ENCODE measurements around the gene CD2AP.

The CD2AP gene

DNA sequence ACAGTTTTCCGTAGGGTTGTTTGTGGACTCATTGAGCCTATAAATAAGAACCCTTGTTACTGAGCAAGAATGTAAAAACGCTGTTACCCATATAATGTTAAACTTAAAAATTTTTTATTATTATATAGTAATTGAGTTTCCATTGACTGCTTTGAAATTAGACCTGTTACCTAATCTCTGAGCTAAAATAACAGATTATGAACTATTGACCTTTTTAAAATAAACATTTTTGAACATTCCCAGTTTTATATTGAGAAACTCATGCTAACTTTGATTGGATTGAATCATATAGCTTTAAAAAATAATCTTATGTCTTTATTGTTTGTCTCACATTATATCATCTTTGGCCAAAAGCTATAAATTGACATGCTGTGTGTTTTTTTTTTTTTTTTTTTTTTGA, 95.5 kb downstream of the CD2AP start:
- DNase-seq, result no peak

DNA sequence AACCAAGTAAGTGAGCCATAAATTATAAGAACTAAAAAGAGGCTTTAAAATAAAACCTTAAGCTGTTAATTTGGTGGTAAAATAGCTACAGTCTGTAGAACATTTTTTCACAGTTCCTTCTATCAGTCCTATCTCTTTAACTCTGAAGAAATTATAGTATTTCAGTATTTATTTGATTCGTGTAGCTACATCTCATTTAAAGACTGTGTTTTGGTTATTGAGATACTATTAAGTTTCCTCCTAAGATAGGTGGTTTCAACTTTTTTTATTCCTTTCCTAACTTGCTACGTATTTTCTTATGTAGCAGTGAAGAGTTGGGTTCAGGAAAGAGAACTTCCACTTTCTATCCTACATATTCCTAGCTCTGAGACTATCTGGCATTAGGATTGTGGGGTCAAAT, 97.2 kb downstream of the CD2AP start:
- no peak for DNase-seq

DNA sequence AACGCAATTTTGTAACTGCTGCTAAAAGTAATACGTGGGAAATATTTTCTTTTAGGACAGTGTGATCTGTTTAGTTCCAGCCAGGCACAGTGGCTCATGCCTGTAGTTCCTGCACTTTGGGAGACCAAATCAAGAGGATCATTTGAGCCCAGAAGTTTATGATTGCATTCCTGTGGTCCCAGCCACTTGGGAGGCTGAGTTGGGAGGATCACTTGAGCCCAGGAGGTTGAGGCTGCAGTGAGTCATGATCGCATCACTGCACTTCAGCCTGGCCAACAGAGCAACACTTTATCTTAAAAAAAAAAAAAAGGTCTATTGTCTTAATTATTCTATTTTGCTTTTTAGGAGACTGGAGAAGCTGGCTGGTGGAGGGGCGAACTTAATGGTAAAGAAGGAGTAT, 101.5 kb downstream of the CD2AP start:
- no peak for DNase-seq

DNA sequence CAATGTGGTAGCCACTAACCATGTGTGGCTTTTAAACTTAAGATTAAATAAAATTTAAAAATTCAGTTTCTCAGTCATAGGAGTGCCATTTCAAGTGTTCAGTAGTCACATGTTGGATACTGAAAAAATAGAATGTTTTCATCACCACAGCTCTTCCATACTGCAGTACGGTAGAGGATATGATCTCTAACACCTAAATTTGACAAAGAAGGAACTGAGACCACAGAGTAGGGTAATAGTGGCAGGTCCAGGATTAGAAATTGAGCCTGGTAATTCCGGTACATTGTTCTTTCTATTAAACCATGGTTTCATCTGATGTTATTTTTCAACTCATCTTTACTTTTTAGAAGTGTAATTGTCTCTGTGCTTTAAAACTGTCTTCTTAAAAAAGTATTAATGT, 104.0 kb downstream of the CD2AP start:
- DNase-seq, result no peak

DNA sequence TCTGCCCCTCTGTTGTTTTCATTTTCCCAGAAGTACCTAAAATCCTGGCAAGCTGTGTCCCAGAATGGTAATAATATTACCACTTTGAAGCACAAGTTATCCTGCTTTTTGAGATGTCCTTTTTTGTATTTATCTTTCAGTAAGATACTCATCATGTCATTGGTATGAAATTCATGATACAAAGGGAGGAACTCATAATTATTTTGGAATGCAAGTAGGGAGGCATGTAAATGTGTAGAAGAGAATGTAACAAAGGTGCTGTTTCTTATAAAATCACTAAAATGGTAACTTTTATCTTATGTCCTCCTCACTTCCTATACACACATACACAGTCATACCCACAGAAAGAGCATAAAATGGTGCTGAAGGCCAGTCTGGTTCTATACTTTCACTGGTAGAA, 109.9 kb downstream of the CD2AP start:
- DNase-seq, result no peak

DNA sequence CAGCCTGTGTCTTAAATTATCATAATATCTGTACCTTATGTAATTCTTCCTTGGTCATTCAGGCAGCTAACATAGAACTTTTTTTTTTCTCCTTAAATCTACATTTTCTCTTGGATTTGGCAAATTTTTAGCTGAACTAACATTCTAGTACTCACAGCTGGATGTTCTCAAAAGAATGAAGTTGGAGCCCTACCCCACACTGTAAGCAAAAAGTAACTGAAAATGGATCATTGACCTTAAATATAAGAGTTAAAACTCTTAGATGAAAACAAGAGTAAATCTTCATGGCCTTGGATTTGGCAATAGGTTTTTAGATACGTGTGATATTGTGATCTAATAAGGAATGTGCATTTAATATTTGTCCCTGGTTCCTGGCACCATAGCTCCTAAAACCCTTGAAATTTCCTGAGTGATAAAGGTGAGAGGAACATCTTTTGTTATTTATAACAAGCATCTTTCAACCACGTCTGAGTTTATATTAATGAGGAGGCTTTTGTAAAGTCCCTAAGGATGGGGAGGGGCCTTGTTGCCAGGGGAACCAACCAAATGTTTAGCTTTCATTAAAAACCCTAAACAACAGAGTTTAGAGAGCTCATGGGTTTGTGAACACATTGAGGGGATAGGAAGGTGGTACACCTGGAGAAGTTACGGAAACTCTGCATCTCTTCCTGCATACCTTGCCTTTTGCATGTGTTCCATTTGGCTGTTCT, 114.7 kb downstream of the CD2AP start:
- DNase-seq, result no peak

DNA sequence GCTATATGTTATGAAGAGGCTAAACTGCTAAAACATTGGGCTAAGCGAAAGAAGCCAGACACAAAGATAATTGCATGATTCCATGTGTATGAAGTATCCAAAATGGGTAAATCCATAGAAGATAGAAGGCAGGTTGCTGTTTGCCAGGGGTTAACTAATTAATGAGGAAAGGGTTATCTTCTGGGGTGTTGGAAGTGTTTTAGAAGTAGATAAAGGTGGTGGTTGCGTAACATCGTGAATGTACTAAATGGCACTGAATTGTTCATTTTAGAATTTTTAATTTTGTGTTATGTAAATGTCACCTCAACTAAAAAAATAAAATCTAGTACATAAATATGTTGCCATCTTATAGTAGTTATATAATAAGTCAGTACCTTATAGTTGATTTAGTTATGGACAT, 116.4 kb downstream of the CD2AP start:
- no peak for DNase-seq

DNA sequence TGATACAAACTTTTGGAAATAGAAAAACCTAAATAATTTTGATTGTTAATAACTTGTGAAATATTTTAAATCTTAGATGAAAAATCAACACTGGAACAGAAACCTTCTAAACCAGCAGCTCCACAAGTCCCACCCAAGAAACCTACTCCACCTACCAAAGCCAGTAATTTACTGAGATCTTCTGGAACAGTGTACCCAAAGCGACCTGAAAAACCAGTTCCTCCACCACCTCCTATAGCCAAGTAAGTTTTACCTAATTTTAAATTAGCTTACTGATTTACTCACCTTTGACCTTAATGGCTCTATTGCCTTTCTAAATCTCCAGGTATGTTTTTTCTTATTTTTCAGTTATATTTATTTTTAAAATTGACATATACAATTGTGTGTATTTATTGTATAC, 118.2 kb downstream of the CD2AP start:
- DNase-seq, result no peak

DNA sequence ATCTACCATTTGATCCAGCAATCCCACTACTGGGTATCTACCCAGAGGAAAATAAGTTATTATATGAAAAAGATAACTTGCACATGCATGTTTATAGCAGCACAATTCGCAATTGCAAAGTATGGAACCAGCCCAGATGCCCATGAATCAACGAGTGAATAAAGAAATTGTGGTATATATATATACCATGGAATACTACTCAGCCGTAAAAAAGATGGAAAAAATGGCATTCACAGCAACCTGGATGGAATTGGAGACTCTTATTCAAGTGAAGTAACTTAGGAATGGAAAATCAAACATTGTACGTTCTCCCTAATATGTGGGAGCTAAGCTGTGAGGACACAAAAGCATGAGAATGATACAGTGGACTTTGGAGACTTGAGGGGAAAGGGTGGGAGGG, 120.8 kb downstream of the CD2AP start:
- DNase-seq, result no peak

DNA sequence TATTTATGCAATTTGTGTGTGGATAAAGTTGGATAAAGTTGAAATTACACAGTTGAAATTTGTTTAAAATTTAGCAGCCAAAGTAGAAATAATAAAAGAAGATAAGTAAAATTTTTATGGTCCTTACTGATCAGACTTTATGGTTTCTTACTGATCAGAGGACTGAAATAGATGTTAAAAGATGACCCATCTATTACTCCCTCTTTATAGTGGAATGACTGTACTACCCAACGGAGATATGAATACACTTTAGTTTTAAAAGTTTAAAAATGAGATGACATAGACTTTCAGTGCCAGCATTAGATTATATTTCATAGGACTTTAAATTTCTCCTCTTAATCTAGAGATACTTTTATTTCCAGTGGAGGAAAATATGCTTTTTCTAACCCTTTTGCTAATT, 121.9 kb downstream of the CD2AP start:
- no peak for DNase-seq

DNA sequence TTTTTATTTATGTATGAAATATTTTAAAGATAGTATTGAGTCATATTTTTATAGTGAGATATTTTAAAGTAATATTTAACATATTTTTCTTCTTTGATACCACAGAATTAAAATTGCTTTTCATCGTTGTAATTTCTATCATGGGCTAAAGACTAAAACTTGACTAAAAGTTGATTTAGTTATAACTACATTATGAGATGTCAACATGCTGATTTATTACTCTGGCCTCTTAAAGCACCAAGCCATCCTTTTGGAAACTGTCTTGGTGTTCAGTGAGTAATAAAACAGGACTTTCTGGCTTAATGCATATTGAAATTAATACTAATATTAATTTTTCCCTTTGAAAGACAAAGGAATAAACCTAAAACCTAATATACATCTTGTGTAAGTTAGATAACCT, 125.6 kb downstream of the CD2AP start:
- DNase-seq, result no peak

DNA sequence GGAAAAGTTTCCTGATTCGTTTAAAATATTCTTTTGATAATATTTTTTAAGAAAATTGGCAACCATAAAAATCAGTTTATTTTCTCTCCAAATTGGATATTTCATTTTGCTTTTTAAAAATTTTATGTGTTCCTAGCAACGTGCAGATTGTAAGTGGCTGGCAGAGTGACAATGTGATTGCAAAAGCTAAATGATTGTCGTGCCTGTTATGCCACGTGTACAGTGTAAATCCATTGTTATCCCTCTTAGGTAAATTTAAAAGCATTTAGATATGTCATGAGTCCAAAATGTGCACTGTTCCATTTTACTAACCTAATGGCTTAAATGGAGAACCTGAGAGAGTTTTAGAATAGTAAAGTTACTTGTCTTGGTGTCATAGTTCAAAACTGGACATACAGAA, 126.4 kb downstream of the CD2AP start:
- no peak for DNase-seq

DNA sequence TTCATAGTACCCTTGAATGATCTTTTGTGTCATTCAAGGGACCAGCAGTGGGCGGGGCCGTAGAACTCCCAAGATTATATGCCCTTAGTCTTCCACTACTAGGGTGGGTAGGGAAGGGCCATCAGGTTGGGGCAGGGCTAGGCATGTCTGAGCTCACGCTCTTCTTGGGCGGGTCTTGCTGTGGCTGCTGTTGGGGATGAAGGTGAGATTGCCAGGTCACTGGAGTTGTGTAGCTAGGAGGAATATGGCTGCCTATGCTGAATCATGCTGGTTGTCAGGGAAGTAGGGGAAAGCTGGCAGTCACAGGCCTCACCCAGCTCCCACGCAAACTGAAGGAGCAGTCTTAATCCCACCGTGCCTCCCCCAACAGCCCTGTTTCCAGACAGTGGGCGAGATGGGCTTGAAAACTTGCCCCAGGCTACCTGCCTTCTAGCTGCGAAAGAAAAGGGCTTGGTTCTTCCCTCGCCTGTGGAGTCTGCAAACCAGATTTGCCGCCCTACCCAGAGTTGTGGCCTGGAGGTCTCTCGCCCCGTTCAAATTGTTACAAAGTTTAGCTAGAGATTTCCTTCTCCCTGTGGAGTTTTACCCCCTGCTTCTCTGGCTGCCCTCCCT, 144.4 kb downstream of the CD2AP start:
- no peak for DNase-seq

DNA sequence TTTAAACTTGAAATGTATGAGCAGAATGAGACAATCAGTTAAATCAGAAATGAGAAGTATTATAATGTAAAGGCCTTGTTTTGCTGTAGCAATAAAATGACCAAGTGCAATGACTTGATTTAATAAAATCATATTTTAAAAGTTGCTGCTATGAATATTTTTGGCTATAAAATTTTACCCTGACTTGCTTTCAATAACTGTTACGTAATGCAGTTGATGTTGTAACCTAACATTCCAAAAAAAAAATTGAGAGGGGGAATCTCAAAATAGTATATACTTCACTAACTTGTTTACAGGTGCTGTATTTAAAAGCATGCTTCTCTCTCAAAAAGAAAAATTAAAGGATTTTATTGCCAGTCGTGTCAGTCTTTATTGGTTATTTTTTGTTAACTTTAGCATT, 149.2 kb downstream of the CD2AP start:
- DNase-seq, result no peak

DNA sequence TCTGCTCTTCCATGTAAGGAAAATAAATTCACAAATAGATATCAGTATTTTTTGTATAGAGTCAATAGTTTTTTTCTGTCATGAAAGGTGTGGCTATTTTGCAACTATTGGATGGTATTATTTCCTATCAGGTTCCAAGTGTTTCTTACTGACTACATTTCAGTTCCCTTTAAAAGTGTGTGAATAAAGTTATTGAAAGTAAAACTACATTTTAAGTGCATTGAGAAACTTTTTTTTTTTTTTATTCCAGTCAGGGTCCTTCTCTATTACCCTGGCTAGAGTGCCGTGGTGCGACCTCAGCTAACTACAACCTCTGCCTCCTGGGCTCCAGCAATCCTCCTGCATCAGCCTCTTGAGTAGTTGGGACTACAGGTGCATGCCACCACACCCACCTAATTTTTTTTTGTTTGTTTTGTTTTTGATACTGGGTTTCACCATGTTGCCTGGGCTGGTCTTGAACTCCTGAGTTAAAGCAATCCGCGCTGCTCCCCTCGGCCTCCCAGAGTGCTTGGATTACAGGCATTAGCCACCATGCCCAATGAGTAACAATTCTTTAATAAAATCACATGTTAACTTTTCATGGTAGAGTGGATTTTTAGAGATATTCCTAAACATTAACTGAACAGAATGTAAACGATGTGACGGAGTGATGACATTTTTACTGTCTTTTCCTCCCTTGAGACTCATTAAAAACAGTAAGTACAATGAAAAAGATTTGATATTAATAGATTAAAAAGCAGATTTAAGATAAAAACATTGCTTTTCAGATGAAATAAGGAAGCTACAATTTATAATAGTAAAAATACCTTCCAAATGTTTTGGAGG, 151.1 kb downstream of the CD2AP start:
- DNase-seq, result no peak

DNA sequence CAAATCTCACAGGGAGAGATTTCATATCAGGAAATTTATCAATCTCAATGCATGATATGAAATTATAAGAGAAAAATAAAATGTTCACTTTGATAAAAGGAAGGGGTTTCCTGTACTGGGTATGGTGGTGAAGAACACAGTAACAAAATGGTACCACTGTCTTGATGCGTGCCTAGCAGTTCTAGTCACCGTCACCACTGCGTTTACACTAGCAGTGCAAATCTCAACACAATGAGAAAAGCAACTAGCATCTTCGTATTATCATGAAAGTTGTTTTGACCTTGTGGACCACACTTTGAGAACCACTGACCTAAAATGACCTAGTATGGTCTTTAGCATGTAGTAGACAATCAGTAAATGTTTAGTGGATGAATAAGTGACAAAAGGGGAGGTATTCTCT, 152.4 kb downstream of the CD2AP start:
- DNase-seq, result no peak

DNA sequence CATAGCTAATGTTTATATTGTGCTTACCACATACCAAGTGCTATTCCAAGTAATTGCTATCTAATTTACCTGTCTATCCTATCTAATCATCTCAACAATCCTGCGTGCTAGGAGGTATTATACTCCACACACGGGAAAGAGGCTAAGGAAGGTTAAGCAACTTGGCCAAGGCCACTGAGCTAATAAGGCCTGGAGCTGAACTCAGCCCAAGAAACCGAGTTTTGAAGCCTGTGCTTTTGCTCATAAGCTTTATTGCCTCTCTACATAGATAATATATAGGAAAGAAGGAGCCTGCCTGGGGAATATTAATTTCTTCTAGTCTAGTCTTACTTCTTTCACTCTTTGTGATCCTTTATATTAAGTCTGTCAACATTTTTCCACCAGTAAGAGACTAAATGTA, 153.0 kb downstream of the CD2AP start:
- DNase-seq, result no peak

DNA sequence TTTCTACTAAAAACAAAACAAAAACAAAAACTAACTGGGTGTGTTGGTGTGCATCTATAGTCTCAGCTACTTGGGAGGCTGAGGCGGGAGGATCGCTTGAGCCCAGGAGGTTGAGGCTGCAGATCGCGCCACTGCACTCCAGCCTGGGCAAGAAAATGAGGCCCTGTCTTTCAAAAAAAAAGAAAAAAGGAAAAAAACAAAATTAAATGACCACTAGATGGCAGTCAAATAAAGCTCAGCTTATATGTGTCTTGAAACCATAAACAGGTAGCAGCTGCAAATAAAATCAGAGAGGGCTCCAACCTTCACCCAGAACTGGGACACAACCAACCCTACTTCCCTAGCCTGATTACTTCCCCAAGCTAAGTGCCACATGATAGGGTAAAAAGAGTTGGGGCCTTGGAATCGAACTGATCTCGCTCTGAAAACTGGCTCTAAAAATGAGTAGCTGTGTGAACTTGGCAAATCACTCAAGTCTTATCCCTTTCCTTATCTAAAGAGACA, 153.7 kb downstream of the CD2AP start:
- peak in 1 of 2 donors; percentile 3 for DNase-seq

DNA sequence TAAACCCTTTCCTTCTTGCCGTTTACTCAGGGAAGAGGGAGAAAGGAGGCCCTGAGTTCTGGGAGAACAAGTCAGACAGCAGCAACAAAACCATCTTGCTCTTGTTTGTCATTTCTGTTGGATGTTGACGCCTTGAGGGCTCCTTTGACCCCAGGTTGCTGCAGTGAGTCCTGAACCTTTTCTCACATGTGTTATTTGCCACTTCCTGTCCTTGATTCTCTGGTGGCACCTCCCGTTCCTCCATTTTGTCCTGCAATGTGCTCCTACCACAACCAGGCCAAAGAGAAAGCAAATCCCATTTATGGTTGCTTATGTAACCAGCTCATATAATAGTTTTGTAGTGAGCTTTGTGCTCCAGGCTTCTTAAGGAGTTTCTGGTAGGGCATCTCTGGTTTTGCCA, 154.2 kb downstream of the CD2AP start:
- DNase-seq, result no peak

DNA sequence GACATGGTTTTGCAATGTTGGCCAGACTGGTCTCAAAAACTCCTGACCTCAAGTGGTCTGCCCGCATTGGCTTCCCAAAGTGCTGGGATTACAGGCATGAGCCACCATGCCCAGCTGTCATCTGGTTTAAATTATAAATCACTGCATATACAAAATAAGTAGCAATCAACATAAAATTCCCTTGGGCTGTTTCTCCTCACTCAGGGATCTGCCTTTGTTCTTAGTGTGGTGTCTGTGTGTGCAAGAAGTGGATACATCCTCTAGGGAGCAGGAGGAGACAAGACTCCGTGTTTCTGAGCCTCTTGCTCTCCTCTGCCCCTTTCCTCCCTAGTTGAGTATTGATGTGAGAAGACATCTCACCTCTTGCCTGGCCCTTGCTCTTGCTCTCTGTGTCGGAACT, 155.6 kb downstream of the CD2AP start:
- DNase-seq, result no peak

DNA sequence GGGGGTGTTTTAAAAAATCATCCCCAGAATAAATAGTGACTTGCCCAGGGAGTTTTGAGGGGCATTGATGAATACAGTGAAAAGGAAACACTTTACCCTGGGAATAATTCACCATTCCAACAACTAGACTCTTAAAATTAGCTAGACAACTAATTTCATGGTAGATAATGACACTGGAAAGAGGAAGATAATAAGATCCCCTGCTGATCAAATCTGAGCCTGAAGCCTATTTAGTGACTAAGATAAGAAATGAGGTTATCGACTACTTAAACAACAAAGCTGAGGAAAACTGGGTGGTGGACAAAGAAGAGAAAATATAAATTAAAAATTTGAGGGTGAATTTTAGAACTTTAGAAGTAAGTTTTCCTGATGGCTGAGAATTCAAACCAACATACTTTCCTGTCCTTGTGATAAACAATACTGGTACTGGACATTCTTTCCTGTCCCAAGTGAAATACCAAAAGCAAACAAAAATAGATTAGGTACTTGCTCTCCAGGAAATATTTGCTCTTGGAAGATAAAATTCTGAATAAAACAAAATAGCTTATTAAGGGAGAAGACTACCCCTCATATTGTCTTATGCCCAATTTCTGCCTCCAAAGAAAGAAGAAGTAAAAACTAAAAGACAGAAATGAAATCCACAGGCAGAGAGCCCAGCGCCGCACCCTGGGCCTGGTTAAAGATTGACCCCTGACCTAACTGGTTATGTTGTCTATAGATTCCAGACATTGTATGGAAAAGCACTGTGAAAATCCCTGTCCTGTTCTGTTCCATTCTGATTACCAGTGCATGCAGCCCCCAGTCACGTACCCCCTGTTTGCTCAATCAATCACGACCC, 156.8 kb downstream of the CD2AP start:
- no peak for DNase-seq

DNA sequence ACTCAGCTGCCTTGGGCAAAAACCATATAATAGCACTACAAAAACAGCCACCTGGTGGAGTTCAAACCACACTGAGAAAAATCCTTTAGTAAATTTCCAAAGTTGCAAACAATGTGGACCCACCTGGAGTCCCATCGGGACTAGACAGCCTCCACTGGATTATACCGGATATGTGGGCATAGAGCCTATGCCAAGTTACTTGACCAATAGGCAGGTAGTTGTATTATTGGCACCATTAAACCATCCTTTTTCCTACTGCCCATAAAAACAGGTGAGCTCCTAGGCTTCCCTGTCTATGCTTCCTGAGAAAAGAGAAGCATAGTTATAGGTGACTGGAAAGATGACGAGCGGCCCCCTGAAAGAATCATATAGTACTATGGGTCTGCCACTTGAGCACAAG, 169.1 kb downstream of the CD2AP start:
- no peak for DNase-seq

DNA sequence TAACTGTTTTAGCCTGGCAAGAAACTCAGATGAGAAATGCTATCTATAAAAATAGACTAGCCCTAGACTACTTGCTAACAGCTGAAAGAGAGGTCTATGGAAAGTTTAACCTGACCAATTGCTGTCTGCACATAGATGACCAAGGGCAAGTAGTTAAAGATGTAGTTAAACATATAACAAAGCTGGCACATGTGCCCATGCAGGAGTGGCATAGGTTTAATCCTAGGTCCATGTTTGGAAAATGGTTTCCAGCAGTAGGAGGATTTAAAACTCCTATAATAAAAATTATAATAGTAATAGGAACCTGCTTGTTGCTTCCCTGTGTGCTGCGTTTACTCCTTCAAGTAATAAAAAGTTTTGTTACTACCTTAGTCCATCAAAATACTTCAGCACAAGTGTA, 169.6 kb downstream of the CD2AP start:
- no peak for DNase-seq

Data from hippocampal formation (tissue), 2 donors.